SK-N-SH treated with all-trans-retinoic acid at 6 μM for 48 hours (cell line): ENCODE results near the gene SBF2.

Experiments
- ARNTL ChIP-seq: fragments of 450-650 bp; formaldehyde crosslinking; IDR thresholded peaks from 2 replicates; pipeline ENCODE4 v1.5.0; 2020; ENCODE audit warnings: low read depth, mild to moderate bottlenecking, moderate library complexity, borderline replicate concordance
- ESRRG ChIP-seq: fragments of 250-450 bp; sonication (Bioruptor Pico); IDR thresholded peaks from 2 replicates; pipeline ENCODE4 v1.6.1; 2021; ENCODE audit warnings: mild to moderate bottlenecking
- GLIS3 ChIP-seq: fragments of 250-450 bp; sonication (Bioruptor Pico); IDR thresholded peaks from 2 replicates; pipeline ENCODE4 v1.5.0; 2020; ENCODE audit warnings: mild to moderate bottlenecking, moderate library complexity
- ISL1 ChIP-seq: fragments of 250-450 bp; sonication (Bioruptor Pico); IDR thresholded peaks from 2 replicates; pipeline ENCODE4 v2.1.2; 2022; ENCODE audit warnings: mild to moderate bottlenecking, moderate library complexity
- POU6F1 ChIP-seq: fragments of 250-450 bp; sonication (Bioruptor Pico); IDR thresholded peaks from 2 replicates; pipeline ENCODE4 v1.8.0; 2021; ENCODE audit warnings: low read depth, mild to moderate bottlenecking, moderate library complexity, borderline replicate concordance
- PPARA ChIP-seq: fragments of 250-450 bp; sonication (Bioruptor Pico); IDR thresholded peaks from 2 replicates; pipeline ENCODE4 v1.5.0; 2020; ENCODE audit warnings: mild to moderate bottlenecking, borderline replicate concordance
- RARB ChIP-seq: fragments of 250-450 bp; sonication (Bioruptor Pico); IDR thresholded peaks from 2 replicates; pipeline ENCODE4 v1.8.0; 2021; ENCODE audit warnings: mild to moderate bottlenecking, moderate library complexity
- SNAI2 ChIP-seq: fragments of 250-450 bp; sonication (Bioruptor Pico); IDR thresholded peaks from 2 replicates; pipeline ENCODE4 v1.5.0; 2020; ENCODE audit warnings: mild to moderate bottlenecking, moderate library complexity
- TSHZ2 ChIP-seq: fragments of 250-450 bp; sonication (Bioruptor Pico); IDR thresholded peaks from 2 replicates; pipeline ENCODE4 v1.5.0; 2020; ENCODE audit warnings: mild to moderate bottlenecking, moderate library complexity
- ZFP3 ChIP-seq: fragments of 250-450 bp; sonication (Bioruptor Pico); IDR thresholded peaks from 2 replicates; pipeline ENCODE4 v1.5.0; 2020; ENCODE audit warnings: mild to moderate bottlenecking, moderate library complexity
- ZFP30 ChIP-seq: fragments of 450-650 bp; formaldehyde crosslinking; IDR thresholded peaks from 2 replicates; pipeline ENCODE4 v1.5.0; 2022; ENCODE audit warnings: mild to moderate bottlenecking, moderate library complexity
- ZNF70 ChIP-seq: fragments of 450-650 bp; formaldehyde crosslinking; IDR thresholded peaks from 2 replicates; pipeline ENCODE4 v1.5.0; 2020; ENCODE audit warnings: mild to moderate bottlenecking, moderate library complexity
- ZNF8 ChIP-seq: fragments of 450-650 bp; formaldehyde crosslinking; IDR thresholded peaks from 2 replicates; pipeline ENCODE4 v1.5.0; 2020; ENCODE audit warnings: mild to moderate bottlenecking, moderate library complexity
- TF ChIP-seq, protein P1 (sequence below): fragments of 250-450 bp; sonication (Bioruptor Pico); IDR thresholded peaks from 2 replicates; pipeline ENCODE4 v1.8.0; 2020; ENCODE audit warnings: mild to moderate bottlenecking, moderate library complexity, borderline replicate concordance

DNA sequence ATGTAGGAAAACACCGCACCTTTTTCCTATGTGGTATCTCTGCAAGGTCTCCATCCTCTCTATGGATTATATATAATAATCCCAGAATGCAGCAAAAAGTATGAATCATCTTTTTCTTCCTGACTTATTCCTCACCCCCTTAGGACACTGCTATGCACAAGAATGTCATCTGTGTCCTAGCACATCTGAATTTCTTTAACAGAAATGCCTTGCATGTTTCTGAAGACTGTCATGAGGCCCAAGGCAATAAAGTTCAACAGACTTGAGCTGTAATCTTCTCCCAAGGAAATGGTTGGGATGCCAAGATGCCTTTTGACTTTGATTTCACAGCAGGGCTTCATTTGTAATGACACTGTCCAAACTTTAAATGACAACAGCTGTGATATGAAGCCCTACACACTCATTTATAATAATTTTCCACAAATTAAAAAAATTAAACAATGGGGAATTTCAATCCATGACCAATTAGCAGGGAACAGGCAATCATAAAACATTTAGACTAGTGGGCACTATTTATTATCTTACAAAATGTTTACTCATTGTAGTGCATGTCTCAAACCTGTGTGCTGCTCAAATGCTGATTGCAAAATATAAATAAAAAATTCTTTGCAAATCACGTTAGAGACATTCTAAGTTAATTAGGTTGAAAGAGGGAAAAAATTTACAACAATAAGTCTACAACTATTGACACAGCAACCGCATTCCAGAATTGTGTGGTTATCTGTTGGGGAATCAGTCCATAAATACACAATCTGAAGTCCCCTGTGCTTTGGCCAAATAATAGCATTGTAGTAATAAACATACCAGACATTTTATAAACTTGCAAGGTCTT lies 387.8 kb downstream of the SBF2 start:
- peak; percentile 70 for TF ChIP-seq ISL1 (CRISPR knock-in tag)
- no peak for TF ChIP-seq ZFP30 (CRISPR knock-in tag)
- TF ChIP-seq, protein P1, sequence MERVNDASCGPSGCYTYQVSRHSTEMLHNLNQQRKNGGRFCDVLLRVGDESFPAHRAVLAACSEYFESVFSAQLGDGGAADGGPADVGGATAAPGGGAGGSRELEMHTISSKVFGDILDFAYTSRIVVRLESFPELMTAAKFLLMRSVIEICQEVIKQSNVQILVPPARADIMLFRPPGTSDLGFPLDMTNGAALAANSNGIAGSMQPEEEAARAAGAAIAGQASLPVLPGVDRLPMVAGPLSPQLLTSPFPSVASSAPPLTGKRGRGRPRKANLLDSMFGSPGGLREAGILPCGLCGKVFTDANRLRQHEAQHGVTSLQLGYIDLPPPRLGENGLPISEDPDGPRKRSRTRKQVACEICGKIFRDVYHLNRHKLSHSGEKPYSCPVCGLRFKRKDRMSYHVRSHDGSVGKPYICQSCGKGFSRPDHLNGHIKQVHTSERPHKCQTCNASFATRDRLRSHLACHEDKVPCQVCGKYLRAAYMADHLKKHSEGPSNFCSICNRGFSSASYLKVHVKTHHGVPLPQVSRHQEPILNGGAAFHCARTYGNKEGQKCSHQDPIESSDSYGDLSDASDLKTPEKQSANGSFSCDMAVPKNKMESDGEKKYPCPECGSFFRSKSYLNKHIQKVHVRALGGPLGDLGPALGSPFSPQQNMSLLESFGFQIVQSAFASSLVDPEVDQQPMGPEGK (CRISPR knock-in tag), result no peak
- no peak for TF ChIP-seq ZNF8 (CRISPR knock-in tag)
- no peak for TF ChIP-seq POU6F1 (CRISPR knock-in tag)
- no peak for TF ChIP-seq ARNTL (CRISPR knock-in tag)
- TF ChIP-seq SNAI2 (CRISPR knock-in tag), result no peak
- TF ChIP-seq GLIS3 (CRISPR knock-in tag), result 0 out of 2 replicates have a peak, but pooled peaks have one; percentile 14
- TF ChIP-seq RARB, result no peak
- TF ChIP-seq PPARA, result no peak
- no peak for TF ChIP-seq ZFP3
- TF ChIP-seq TSHZ2, result no peak
- TF ChIP-seq ZNF70 (CRISPR knock-in tag), result no peak
- no peak for TF ChIP-seq ESRRG
